ENCODE measurements around the gene RCBTB2.

RCBTB2 gene

DNA sequence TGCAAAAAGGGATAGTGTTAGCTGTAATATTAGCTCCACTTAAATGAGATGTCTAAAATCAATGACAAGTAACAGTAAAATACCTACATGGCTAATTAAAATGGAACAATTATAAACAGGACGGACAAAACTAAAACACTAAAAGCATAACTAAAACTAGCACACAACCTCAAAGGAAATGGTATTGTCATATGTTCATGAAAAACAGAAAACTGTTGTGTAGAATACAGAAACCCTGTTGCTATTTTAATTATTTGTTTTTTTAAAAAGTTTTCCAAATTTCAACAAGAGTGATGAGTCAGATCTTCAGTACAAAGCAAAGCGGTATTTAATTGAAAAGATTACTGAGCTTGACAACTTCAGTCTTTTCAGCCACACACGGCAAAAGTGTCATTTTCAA, 4.2 kb downstream of the RCBTB2 start:
- no peak for DNase-seq

GRCh38 chr13:48527955-48528354, 4.9 kb downstream of the RCBTB2 start:
- no peak for DNase-seq

- no peak for DNase-seq
These were observed 6.6 kb downstream of the RCBTB2 start for GRCh38 chr13:48526286-48526685.

DNA sequence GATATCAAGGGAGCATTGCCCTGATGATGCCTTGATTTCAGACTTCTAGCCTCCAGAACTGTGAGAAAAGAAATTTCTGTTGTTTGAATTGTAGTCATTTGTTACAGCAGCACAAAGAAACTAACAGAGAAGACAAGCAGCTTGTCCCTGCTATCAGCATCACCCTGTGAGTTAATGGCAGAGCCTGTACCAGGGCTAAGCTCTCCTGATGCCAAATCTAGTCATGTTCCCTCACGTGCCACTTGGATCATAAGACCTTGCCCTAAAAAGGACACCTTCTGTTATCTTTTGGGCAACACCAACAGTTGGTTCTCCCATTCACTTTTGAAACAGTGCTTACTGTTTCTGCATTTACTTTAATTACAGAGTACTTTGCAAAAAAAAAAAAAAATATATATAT, 14.8 kb downstream of the RCBTB2 start:
- no peak for DNase-seq

- no peak for DNase-seq
These were observed 17.1 kb downstream of the RCBTB2 start for GRCh38 chr13:48515732-48516131.

DNA sequence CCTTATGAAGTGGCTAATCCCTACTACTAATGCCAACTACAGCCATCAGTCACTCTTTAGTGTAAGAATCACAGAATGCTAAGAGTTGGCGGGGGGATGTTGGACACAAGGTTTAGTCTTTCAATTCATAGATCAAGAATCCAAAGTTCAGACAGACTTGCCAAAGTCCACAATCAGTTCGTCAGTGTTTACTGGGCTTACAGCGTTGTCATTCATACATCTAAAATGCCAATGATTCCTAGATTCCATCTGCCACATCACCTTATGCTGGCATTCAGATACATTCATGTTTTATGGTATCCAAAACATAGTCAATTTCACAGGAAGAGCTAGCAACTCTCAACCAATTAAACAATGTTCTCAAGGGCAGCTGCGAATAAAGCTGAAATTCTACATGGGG, 18.1 kb downstream of the RCBTB2 start:
- no peak for DNase-seq

DNA sequence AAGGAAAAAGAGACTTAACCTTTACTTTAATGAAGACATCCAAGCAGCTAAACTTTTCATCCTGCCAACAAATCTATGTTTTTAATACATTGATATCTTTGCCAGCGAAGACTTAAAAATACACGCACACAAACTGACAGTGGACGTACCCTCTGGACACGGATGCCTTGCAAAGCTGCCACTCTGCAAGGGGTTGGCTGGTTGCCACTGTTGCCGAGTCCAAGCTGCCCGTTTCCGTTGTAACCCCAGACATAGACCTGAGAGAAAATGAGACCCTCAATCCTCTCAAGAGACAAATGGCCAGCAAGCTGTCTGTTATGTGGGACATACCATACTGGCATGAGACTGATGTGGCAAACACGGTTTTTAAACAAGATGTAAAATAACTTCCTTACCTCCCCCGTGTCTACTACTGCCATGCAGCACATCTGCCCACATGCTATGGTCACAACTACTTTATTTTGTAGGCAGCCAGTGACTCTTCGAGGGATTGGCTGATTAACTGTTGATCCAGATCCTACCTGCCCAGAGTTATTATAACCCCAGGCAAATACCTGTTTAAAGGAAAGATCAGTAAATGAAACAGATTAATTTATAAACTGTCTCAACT, 21.2 kb downstream of the RCBTB2 start:
- DNase-seq: no peak

DNA sequence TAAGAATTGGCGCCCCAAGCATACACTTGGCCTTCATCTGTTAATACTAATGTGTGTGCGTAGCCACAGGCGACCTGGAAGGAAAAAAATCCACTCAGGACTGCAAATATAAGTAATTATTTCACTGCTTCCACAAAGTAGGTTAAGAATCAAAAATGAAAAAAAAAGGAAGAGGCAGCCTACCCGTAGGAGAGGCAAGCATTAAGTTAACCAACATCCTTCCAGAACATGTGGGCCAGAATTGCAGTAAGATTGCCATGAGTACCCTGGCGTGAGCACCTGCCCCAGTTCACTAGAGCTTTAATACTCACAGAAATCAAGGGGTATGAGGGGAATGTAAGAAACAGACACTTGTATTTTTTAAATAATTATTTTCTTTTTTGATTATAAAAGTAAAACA, 22.2 kb downstream of the RCBTB2 start:
- DNase-seq: no peak

- DNase-seq: no peak
These were observed 24.9 kb downstream of the RCBTB2 start for GRCh38 chr13:48508011-48508410.

DNA sequence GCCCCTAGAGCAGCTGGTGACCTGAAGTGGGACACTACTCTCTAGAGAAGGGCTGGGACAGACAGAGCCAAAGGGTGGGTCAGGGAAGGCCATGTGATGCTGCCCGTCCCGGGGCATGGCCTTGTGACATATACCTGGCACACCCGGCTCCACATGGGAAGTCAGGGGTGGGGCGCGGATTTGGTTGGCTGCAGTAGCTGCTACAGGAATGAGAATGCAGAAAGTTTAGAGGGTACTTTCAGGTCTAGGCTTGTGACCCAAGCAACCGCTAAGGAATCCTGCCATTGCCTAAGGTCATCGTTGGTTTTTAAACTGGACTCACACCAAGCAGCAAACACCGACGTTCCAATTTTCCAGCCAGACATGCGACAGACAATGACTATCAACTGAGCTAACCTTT, 25.9 kb downstream of the RCBTB2 start:
- DNase-seq: no peak

GRCh38 chr13:48506092-48506701, 26.7 kb downstream of the RCBTB2 start:
- no peak for DNase-seq

GRCh38 chr13:48505597-48506091, 27.2 kb downstream of the RCBTB2 start:
- DNase-seq: no peak

DNA sequence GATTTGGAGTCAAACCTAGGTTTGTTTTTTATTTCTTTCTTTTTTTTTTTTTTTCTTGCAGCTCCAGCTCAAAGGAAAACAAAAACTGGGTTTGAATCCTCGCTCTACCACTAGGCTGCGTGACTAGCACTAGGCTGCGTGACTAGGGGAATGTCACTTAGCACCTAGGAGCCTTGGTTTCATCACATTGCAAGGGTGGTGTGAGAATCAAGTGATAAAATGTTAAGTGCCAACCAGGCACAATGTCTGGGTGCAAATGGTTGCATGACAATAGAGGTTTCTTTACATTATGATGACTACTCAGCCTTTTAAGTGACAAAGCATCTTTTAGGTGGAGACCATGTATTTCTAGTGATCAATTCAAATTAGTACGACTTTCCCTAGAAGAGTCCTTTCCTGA, 27.9 kb downstream of the RCBTB2 start:
- DNase-seq: no peak

- DNase-seq: no peak
These were observed 28.3 kb downstream of the RCBTB2 start for GRCh38 chr13:48504606-48505005.

DNA sequence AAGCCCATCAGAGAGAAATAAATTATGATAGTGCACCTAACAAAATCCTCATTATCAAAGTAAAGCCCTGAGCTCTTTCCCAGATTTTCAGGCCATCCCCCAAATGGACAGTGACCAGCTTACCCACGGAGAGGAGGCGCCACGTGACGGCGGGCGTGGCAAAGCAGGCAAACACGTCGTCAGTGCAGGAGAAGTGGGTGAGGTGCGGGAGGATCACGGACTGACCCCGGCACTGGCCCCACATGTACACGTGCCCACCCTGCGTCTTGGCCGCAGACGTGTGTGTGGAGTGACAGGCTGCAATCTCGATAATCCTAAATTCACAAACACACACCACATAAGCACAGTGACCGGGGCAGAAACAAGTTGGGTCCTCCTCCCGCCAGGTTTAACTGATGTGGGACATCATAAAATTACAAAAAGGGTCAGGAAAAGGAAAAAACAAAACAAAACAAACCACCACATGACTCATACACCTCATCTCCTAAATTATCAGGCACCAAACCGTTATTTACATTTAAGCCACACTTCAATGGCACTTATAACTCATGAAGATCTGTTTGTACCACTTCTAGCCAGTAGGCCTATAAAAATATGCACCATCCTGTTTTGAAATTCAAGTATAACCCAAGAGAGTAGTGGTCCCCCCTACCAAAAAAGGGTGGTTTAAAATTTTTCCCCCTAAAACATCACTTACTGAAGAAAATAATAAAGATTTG, 30.1 kb downstream of the RCBTB2 start:
- no peak for DNase-seq

GRCh38 chr13:48501705-48502104, 31.2 kb downstream of the RCBTB2 start:
- no peak for DNase-seq

- peak; percentile 72 for DNase-seq
These were observed 32.2 kb downstream of the RCBTB2 start for GRCh38 chr13:48500652-48501197.

GRCh38 chr13:48497669-48498068, 35.2 kb downstream of the RCBTB2 start:
- no peak for DNase-seq

DNA sequence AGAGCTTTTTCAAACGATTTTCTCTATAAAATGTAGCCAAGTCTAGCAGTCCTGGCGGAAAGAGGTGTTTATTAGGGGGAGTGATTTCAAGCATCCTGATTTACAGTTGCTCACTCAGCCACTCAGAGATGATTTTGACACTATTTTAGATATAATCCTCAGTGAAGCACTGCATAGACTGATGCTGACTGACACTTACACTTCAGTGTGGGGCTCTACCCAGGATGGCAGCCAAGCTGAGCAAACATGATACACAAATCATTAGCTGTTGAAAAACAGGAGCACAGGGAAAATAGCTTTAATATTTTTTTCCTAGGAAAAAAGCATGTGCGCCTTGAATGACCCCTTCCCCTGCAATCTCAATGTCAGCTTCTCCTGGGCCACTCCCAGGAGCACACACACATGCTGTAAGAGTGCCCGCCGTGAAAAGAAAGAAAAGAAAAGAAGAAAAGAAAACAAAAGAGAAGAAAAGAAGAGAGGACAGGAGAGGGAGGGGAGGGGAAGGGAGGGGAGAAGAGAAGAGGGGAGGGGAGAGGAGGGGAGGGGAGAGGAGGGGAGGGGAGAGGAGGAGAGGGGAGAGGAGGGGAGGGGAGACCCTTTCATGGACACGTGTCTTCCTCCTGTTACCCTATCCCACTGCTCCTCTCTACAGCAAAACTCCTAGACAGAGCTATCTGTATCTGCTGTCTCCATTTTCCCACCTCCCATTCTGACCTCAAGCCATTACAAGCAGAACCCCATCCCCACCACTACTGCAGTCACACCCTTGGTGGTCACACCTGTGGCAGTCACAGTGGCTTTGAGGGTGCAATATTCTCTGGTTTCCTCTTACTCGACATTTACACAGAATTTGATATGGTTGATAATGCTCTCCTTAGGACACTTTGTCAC, 36.4 kb downstream of the RCBTB2 start:
- DNase-seq: no peak

DNA sequence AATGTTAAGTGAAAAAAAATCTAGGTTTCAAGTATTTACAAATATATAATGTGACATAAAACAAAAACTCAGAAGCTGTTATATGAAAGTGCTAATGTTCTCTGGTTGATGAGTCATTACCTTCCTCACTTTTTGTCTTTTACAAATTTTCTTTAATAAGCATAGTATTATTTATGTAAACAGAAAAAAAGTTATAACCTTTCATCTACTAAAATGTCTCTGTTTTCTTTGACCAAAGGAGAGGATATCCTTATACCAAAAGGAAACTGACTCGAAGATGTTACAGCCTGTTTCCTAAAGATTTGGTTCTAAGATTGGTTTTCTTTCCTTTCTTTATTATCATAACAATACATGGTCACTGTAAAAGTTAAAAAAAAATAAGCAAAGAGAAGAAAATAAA, 38.0 kb downstream of the RCBTB2 start:
- DNase-seq: no peak

GRCh38 chr13:48493851-48494250, 39.0 kb downstream of the RCBTB2 start:
- no peak for DNase-seq

- no peak for DNase-seq
These were observed 39.7 kb downstream of the RCBTB2 start for GRCh38 chr13:48493066-48493765.
